DMS 273 treated with DMSO at 0.1 percent for 48 hours (cell line): ENCODE data around the gene SOX15.

Experiments used
- DNase-seq: peaks from one replicate; lab custom pipeline; 2025; lab: John Stamatoyannopoulos, UW

The SOX15 gene

GRCh38 chr17:7577327-7578199, 12.3 kb downstream of the SOX15 start:
- DNase-seq: no peak

- no peak for DNase-seq
Measured at GRCh38 chr17:7576432-7576937, 13.4 kb downstream of the SOX15 start.

GRCh38 chr17:7575959-7576358, 13.9 kb downstream of the SOX15 start:
- no peak for DNase-seq

GRCh38 chr17:7575481-7575883, 14.4 kb downstream of the SOX15 start:
- no peak for DNase-seq

GRCh38 chr17:7574176-7574953, 15.5 kb downstream of the SOX15 start:
- DNase-seq: no peak

- DNase-seq: no peak
Measured at GRCh38 chr17:7573324-7574080, 16.4 kb downstream of the SOX15 start.

GRCh38 chr17:7572588-7573323, 17.1 kb downstream of the SOX15 start:
- no peak for DNase-seq

- DNase-seq: peak; percentile 94
Measured at GRCh38 chr17:7572338-7572587, 17.6 kb downstream of the SOX15 start.

- no peak for DNase-seq
Measured at GRCh38 chr17:7570351-7570750, 19.5 kb downstream of the SOX15 start.

GRCh38 chr17:7569571-7569970, 20.3 kb downstream of the SOX15 start:
- no peak for DNase-seq

- no peak for DNase-seq
Measured at GRCh38 chr17:7563115-7563869, 26.6 kb downstream of the SOX15 start.

- no peak for DNase-seq
Measured at GRCh38 chr17:7562208-7562605, 27.7 kb downstream of the SOX15 start.

GRCh38 chr17:7561589-7562207, 28.2 kb downstream of the SOX15 start, which contains the start of gene SENP3:
TSS of gene SENP3 (plus strand) at chr17:7561919. CDS start at chr17:7563077, 1,158 bp downstream.
- no peak for DNase-seq

- peak; percentile 48 for DNase-seq
Measured at GRCh38 chr17:7561028-7561575, 28.8 kb downstream of the SOX15 start.

GRCh38 chr17:7560172-7561027, 29.5 kb downstream of the SOX15 start:
- DNase-seq: no peak

- DNase-seq: no peak
Measured at GRCh38 chr17:7559320-7560171, 30.3 kb downstream of the SOX15 start.

- DNase-seq: no peak
Measured at GRCh38 chr17:7558544-7559319, 31.2 kb downstream of the SOX15 start, which contains the start of gene TNFSF13. TSS of gene TNFSF13 (plus strand) at chr17:7558750. CDS start at chr17:7559040, 290 bp downstream.
